ENCODE measurements around the gene SLC9A7.

DNA sequence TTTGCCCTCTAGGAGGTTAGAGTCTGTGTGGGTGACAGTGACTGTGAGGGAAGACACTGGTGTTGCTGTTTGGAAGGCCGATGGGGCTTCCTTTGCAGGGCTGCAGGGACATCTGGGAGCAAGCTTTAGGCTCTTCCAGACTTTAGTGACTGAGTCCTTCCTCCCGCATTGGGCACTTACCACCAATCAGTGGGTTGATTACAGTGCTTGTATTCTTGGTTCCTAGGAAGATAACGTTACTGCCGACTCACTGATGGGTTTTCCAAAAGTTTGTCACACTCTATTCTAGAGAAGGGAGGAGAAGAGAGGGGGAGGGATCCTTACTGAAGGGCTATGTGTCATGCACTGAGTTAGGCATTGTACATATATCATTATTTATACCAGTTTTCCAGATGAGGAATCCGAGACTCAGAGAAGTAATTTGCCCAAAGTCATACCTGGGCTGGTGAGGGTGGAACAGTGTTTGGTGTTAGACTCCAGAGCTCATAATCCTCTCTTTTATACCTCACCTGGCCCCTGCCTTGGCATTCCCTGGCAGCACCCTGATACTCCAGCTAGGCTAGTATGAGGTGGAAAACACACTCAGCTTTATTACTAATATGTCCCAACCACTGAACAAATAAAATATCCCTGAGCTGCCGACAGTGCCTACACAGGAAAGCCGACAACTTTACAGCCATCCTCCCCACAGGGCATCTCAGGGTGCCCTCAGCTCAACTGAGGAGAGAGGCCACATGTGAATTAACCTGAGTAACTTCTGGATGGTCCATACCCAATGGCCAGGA lies 181.5 kb downstream of the SLC9A7 start:
- no peak for TF ChIP-seq POLR2AphosphoS5 (IDR thresholded peaks at IDR 0.05; ENCODE audit: low read depth, low read length)
- TF ChIP-seq POLR2A (IDR thresholded peaks at IDR 0.05; ENCODE audit: low read depth, low read length) = no peak
- no peak for TF ChIP-seq TAF1 (IDR thresholded peaks at IDR 0.05; ENCODE audit: low read depth, low read length)
- no peak for TF ChIP-seq POU2F2 (IDR thresholded peaks at IDR 0.05; ENCODE audit: low read depth, low read length)
- no peak for TF ChIP-seq SPI1 (IDR thresholded peaks at IDR 0.05; ENCODE audit: low read depth, low read length)

All from GM12891 (cell line).